HG03460 (cell line): ENCODE data around the gene TRIM50.
"Not testable (repeated sequence)": the region's sequence is repeated elsewhere in the genome, so short reads cannot be mapped to it uniquely, and the experiment has no call there.

Source experiments
- ATAC-seq: cut with Tn5 transposase; IDR thresholded peaks from one replicate; pipeline ENCODE4 v1.9.1; 2021; ENCODE audit not compliant: unreplicated experiment

TRIM50 gene

GRCh38 chr7:73327922-73328321 lies at the start of gene TRIM50, which contains the start of gene FKBP6:
Gene TRIM50, minus strand, starts transcription at chr7:73328082. Its CDS starts 3,295 bp downstream, at chr7:73324787.
Gene FKBP6, plus strand, starts transcription at chr7:73328161. Its CDS starts 268 bp downstream, at chr7:73328429.
- ATAC-seq, result not testable (repeated sequence)

GRCh38 chr7:73376671-73377412 lies 49.0 kb upstream of the TRIM50 start:
- ATAC-seq, result no peak

GRCh38 chr7:73376262-73376661 lies 48.4 kb upstream of the TRIM50 start:
- not testable (repeated sequence) for ATAC-seq

- ATAC-seq, result no peak
Measured at GRCh38 chr7:73373741-73374140, 45.9 kb upstream of the TRIM50 start.

GRCh38 chr7:73369622-73370021 lies 41.7 kb upstream of the TRIM50 start:
- no peak for ATAC-seq

GRCh38 chr7:73369009-73369408 lies 41.1 kb upstream of the TRIM50 start:
- ATAC-seq, result no peak

- no peak for ATAC-seq
Measured at GRCh38 chr7:73366990-73367389, 39.1 kb upstream of the TRIM50 start.

GRCh38 chr7:73366127-73366526 lies 38.2 kb upstream of the TRIM50 start:
- ATAC-seq, result no peak

GRCh38 chr7:73364006-73364728 lies 36.3 kb upstream of the TRIM50 start:
- no peak for ATAC-seq

- ATAC-seq, result no peak
Measured at GRCh38 chr7:73363225-73364005, 35.5 kb upstream of the TRIM50 start.

- not testable (repeated sequence) for ATAC-seq
Measured at GRCh38 chr7:73360590-73360989, 32.7 kb upstream of the TRIM50 start.

GRCh38 chr7:73359746-73360375 lies 32.0 kb upstream of the TRIM50 start:
- ATAC-seq, result no peak

GRCh38 chr7:73359306-73359705 lies 31.4 kb upstream of the TRIM50 start:
- ATAC-seq, result no peak

GRCh38 chr7:73358590-73359275 lies 30.9 kb upstream of the TRIM50 start:
- ATAC-seq, result no peak

GRCh38 chr7:73356159-73356558 lies 28.3 kb upstream of the TRIM50 start:
- ATAC-seq, result no peak

- no peak for ATAC-seq
Measured at GRCh38 chr7:73354821-73355220, 26.9 kb upstream of the TRIM50 start.

GRCh38 chr7:73354196-73354595 lies 26.3 kb upstream of the TRIM50 start:
- no peak for ATAC-seq

GRCh38 chr7:73353243-73353642 lies 25.4 kb upstream of the TRIM50 start:
- ATAC-seq, result no peak

- ATAC-seq, result no peak
Measured at GRCh38 chr7:73352784-73353183, 24.9 kb upstream of the TRIM50 start.

- ATAC-seq, result no peak
Measured at GRCh38 chr7:73351447-73352167, 23.7 kb upstream of the TRIM50 start.
